Measurements from ENCODE around the gene TSKS.
"Not testable (repeated sequence)": the region's sequence is repeated elsewhere in the genome, so short reads cannot be mapped to it uniquely, and the experiment has no call there.

TSKS gene

DNA sequence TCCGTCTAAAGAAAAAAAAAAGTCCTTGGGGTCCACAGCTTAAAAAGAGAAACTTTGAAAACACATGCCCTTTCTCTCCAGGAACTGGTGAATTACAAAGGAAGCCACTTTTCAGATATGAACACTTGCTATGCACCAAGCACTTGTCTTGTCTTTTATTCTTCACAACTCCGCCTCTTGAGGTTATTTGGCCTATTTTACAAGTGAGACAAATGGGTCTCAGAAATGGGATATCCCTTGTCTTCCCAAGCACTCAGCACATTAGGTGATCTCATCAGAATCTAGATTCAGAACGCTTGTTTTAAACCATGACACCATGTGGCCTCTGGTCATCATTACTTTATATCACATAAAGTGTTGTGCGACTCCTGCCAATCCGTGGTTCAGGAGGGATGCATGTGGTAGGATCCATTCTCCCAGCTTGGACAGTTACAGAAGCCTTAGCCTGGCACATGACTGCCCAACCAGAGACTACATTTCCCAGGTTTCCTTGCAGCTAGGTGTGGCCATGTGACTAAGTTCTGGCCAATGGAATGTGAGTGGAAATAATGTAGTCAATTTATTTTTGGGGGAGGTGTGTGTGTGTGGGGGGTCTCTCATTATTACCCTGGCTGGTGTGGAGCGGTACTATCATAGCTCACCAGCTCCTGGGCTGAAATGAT is 13.9 kb downstream of the TSKS start:
- no peak for TF ChIP-seq JUND (IDR thresholded peaks at IDR 0.05; ENCODE audit: low read depth)
- DNase-seq (ENCODE audit: low read depth in 1 of 2, low spot score in 1 of 2), result peak; percentile 51 to 62
- in situ Hi-C loops (cut with HindIII; ENCODE audit: low pct_unique_long_range_greater_than_20kb, low sequenced_read_pairs), result no loop called here

- peak in 1 of 2 experiments; percentile 91 for DNase-seq (ENCODE audit: low read depth in 1 of 2, low spot score in 1 of 2)
- in situ Hi-C loops (cut with HindIII; ENCODE audit: low pct_unique_long_range_greater_than_20kb, low sequenced_read_pairs), result no loop called here
- TF ChIP-seq JUND (IDR thresholded peaks at IDR 0.05; ENCODE audit: low read depth), result no peak
Observed at GRCh38 chr19:49746206-49746958, 16.7 kb downstream of the TSKS start.

- DNase-seq (ENCODE audit: low read depth in 1 of 2, low spot score in 1 of 2), result peak in 1 of 2 experiments; percentile 48
Observed at GRCh38 chr19:49744946-49745381, 18.1 kb downstream of the TSKS start.

DNA sequence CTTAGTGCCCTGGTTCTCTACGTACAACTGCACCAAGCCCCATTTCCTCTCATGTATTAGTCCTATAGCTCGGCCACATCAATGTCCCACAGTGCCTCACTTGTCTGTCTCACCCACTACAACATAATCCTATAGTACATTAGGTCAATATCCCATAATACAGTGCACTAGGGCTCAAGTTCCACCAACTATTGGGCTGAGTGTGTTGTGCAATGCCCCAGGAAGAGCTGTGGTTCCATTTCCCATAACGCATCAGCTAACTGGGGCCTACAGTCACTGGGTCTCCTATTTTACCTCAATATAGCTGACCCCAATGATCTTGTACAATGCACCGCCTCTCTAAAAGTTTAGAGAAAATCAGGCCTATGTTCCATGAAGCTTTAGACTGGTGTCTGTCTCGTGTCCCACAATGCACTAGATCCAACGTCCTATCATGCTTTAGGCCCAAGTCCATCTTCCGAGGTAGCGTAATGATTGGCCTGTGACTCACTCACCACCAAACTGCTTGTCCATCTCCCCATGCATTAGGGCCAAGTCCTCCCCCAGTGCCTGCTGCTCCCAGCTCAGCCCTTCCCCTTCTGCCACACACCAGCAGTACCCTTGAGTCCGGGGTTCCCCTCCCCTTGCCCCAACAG is 21.8 kb downstream of the TSKS start:
- no peak for TF ChIP-seq JUND (IDR thresholded peaks at IDR 0.05; ENCODE audit: low read depth)
- in situ Hi-C loops (cut with HindIII; ENCODE audit: low pct_unique_long_range_greater_than_20kb, low sequenced_read_pairs), result no loop called here
- no peak for DNase-seq (ENCODE audit: low read depth in 1 of 2, low spot score in 1 of 2)

More at GRCh38 chr19:49744946-49745381, 18.1 kb downstream of the TSKS start:
- in situ Hi-C loops (cut with HindIII; ENCODE audit: low pct_unique_long_range_greater_than_20kb, low sequenced_read_pairs), result no loop called here
- TF ChIP-seq JUND (IDR thresholded peaks at IDR 0.05; ENCODE audit: low read depth), result no peak

DNA sequence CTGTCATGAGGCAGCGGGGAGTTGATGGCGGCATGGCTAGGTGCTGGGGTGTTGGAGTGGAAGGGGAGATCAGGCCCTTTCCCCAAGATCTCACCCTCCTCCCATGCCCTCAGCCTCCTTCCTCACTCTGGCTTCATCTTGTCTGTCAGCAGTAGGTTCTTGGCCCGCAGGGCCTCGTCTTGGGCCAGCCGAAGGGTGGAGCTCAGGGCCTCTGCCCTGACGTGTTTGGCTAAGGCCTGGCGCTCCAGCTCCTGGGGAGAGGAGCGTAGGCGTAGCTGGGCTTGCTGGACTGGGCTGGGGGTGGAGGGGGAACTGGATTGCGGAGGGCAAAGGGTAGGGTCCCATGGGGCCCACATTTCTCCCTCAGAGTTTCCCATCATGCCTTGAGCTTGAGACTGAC is 23.2 kb downstream of the TSKS start:
- no peak for DNase-seq (ENCODE audit: low read depth in 1 of 2, low spot score in 1 of 2)
- in situ Hi-C loops (cut with HindIII; ENCODE audit: low pct_unique_long_range_greater_than_20kb, low sequenced_read_pairs), result no loop called here
- no peak for TF ChIP-seq JUND (IDR thresholded peaks at IDR 0.05; ENCODE audit: low read depth)

- in situ Hi-C loops (cut with HindIII; ENCODE audit: low pct_unique_long_range_greater_than_20kb, low sequenced_read_pairs), result no loop called here
- DNase-seq (ENCODE audit: low read depth in 1 of 2, low spot score in 1 of 2), result no peak
Observed at GRCh38 chr19:49739098-49739497, 24.0 kb downstream of the TSKS start.

DNA sequence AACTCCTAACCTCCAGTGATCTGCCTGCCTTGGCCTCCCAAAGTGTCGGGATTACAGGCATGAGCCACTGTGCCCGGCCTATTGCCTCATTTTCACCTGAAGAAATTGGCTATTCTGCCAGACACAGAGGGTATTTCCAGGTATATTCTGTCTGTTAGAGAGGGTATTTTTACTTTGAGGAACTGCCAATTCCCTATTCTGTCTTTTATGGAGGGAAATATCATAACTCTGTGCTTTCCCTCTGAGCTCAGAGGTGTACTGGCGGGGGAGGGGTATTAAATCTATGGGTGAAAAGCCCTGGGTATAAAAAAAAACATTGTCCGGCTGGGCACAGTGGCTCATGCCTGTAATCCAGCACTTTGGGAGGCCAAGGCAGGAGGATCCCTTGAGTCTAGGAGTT is 24.8 kb downstream of the TSKS start:
- no peak for TF ChIP-seq JUND (IDR thresholded peaks at IDR 0.05; ENCODE audit: low read depth)
- no peak for DNase-seq (ENCODE audit: low read depth in 1 of 2, low spot score in 1 of 2)
- in situ Hi-C loops (cut with HindIII; ENCODE audit: low pct_unique_long_range_greater_than_20kb, low sequenced_read_pairs), result no loop called here

More at GRCh38 chr19:49739098-49739497, 24.0 kb downstream of the TSKS start:
- no peak for TF ChIP-seq JUND (IDR thresholded peaks at IDR 0.05; ENCODE audit: low read depth)

GRCh38 chr19:49730166-49730565 is 32.9 kb downstream of the TSKS start:
- no peak for TF ChIP-seq JUND (IDR thresholded peaks at IDR 0.05; ENCODE audit: low read depth)
- DNase-seq (ENCODE audit: low read depth in 1 of 2, low spot score in 1 of 2), result no peak
- in situ Hi-C loops (cut with HindIII; ENCODE audit: low pct_unique_long_range_greater_than_20kb, low sequenced_read_pairs), result no loop called here

DNA sequence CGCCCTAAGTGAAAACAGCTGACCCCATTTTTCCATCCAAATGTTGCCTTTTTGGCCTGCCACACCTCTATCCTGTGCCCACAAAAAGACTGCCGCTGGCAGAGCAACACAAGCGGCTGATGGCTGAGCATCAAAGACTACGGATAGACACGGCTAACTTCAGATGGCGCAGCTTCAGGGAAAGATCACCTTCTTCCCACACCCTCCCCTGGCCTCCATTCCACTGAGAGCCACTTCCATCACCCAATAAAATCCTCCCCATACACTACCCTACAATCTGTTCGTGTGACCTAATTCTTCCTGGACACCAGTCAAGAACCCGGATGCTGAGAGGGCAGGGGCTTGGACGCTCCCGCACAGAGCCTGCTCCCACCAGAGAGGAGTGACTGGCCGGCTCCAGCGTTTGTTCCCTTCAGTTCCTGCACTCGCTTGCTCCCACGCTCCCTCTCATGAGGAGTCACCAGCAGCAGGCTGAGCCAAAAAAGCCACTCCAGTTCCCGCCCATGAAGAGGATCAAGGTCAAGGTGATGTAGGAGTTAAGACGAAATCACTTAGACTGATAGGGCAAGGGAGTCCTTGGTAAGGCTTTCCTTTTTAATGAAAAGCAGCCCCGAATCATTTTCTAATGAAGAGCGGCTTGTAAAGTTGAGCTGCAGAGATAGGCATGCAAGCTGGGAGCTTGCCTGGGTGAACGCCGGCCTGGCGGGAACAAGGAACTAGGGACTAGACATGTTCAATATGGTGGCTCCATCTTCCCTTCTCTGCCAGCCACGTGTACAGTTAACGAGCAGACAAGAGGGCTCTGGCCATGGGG is 35.7 kb downstream of the TSKS start:
- no peak for DNase-seq (ENCODE audit: low read depth in 1 of 2, low spot score in 1 of 2)
- in situ Hi-C loops (cut with HindIII; ENCODE audit: low pct_unique_long_range_greater_than_20kb, low sequenced_read_pairs), result no loop called here
- no peak for TF ChIP-seq JUND (IDR thresholded peaks at IDR 0.05; ENCODE audit: low read depth)

- DNase-seq (ENCODE audit: low read depth in 1 of 2, low spot score in 1 of 2); in situ Hi-C loops (cut with HindIII; ENCODE audit: low pct_unique_long_range_greater_than_20kb, low sequenced_read_pairs): not testable (repeated sequence)
Observed at GRCh38 chr19:49719420-49719819, 43.7 kb downstream of the TSKS start.

DNA sequence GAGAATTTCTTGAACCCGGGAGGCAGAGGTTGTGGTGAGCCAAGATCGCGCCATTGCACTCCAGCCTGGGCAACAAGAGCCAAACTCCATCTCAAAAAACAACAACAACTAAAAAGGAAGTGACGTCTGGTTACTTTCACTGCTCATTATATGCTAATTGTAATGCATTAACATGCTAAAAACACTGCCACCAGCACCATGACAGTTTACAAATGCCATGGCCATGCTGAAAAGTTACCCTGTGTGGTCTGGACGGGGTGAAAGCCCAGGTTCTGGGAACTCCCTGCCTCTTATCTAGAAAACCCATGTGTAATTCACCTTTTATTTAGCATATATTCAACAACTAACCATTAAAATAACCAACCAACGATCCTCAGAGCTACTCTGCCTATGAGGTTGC is 44.1 kb downstream of the TSKS start:
- in situ Hi-C loops (cut with HindIII; ENCODE audit: low pct_unique_long_range_greater_than_20kb, low sequenced_read_pairs), result no loop called here
- no peak for DNase-seq (ENCODE audit: low read depth in 1 of 2, low spot score in 1 of 2)
- no peak for TF ChIP-seq JUND (IDR thresholded peaks at IDR 0.05; ENCODE audit: low read depth)

GRCh38 chr19:49718511-49718910 is 44.6 kb downstream of the TSKS start:
- in situ Hi-C loops (cut with HindIII; ENCODE audit: low pct_unique_long_range_greater_than_20kb, low sequenced_read_pairs), result no loop called here
- no peak for TF ChIP-seq JUND (IDR thresholded peaks at IDR 0.05; ENCODE audit: low read depth)
- DNase-seq (ENCODE audit: low read depth in 1 of 2, low spot score in 1 of 2), result no peak

All from T47D (cell line).